Neural cell (in vitro differentiated cells): Measurements from ENCODE around the gene MYO15A. TPM values are rescaled to one million over a fixed set of nuclear protein-coding genes. Genes with fewer than 3 reads are reported as not detected.

Experiments
- H2AFZ ChIP-seq: fragments of 200-600, 300-800 bp; sonication (generic), shearing (Covaris generic); 2 replicates; pipeline ENCODE4 v1.6.0; 2014; ENCODE audit warnings: low read depth, mild to moderate bottlenecking, antibody characterized with exemption, low read length, moderate library complexity
- H3F3A ChIP-seq: fragments of 200-600 bp; shearing (Covaris generic); 2 replicates; pipeline ENCODE4 v1.6.1; 2016; ENCODE audit warnings: mild to moderate bottlenecking, moderate library complexity, mixed read lengths, antibody characterized with exemption, low read length; ENCODE audit not compliant: insufficient read depth, poor library complexity, severe bottlenecking
- H3K27ac ChIP-seq: fragments of 200-600, 300-800 bp; sonication (generic), shearing (Covaris generic); 2 replicates; pipeline ENCODE4 v1.5.1; 2014; ENCODE audit warnings: mild to moderate bottlenecking, low read length, moderate library complexity
- H3K27me3 ChIP-seq: fragments of 300-800, 200-600 bp; sonication (generic), shearing (Covaris generic); 2 replicates; pipeline ENCODE4 v1.6.0; 2014; ENCODE audit warnings: mild to moderate bottlenecking, low read depth, low read length, moderate library complexity; ENCODE audit not compliant: insufficient read depth
- H3K36me3 ChIP-seq: fragments of 300-800, 200-600 bp; sonication (generic), shearing (Covaris generic); 2 replicates; pipeline ENCODE4 v1.5.1; 2014; ENCODE audit warnings: mild to moderate bottlenecking, antibody characterized with exemption, low read length, moderate library complexity; ENCODE audit not compliant: insufficient read depth
- H3K4me2 ChIP-seq: fragments of 300-800, 200-600 bp; sonication (generic), shearing (Covaris generic); 2 replicates; pipeline ENCODE4 v1.6.0; 2014; ENCODE audit warnings: mild to moderate bottlenecking, low read length
- H3K4me3 ChIP-seq: fragments of 300-800, 200-600 bp; sonication (generic), shearing (Covaris generic); 2 replicates; pipeline ENCODE4 v1.5.1; 2014; ENCODE audit warnings: mild to moderate bottlenecking, low read length, moderate library complexity
- H3K79me2 ChIP-seq: fragments of 200-600 bp; shearing (Covaris generic); replicated peaks from 2 replicates; pipeline ENCODE4 v1.6.0; 2014; ENCODE audit warnings: mild to moderate bottlenecking, low read length, moderate library complexity; ENCODE audit not compliant: insufficient read depth
- H3K9ac ChIP-seq: fragments of 300-800, 200-600 bp; sonication (generic), shearing (Covaris generic); 2 replicates; pipeline ENCODE4 v1.6.1; 2016; ENCODE audit warnings: mild to moderate bottlenecking, low read length, mixed read lengths
- H3K9me2 ChIP-seq: fragments of 200-600 bp; shearing (Covaris generic); 2 replicates; pipeline ENCODE4 v1.6.1; 2016; ENCODE audit warnings: mild to moderate bottlenecking, low read length, mixed read lengths; ENCODE audit not compliant: insufficient read depth
- H3K9me3 ChIP-seq: fragments of 200-600, 300-800 bp; sonication (generic), shearing (Covaris generic); 2 replicates; pipeline ENCODE4 v1.6.1; 2016; ENCODE audit warnings: mild to moderate bottlenecking, mixed run types, low read length, moderate library complexity, mixed read lengths
- H4K20me1 ChIP-seq: fragments of 200-600 bp; shearing (Covaris generic); 2 replicates; pipeline ENCODE4 v1.6.1; 2016; ENCODE audit warnings: mild to moderate bottlenecking, mixed run types; ENCODE audit not compliant: insufficient read depth
- EP300 ChIP-seq: fragments of 450-650 bp; conservative IDR thresholded peaks from 2 replicates; pipeline ENCODE4 v1.6.1; 2014; ENCODE audit warnings: antibody characterized with exemption, mild to moderate bottlenecking, moderate library complexity; ENCODE audit not compliant: poor library complexity, severe bottlenecking
- EZH2 ChIP-seq: fragments of 200-600, 300-800 bp; shearing (Covaris generic), sonication (generic); IDR thresholded peaks from 2 replicates; pipeline ENCODE4 v1.6.1; 2014; ENCODE audit warnings: antibody characterized with exemption, low read length, borderline replicate concordance, mild to moderate bottlenecking; ENCODE audit not compliant: insufficient read depth, poor library complexity, severe bottlenecking
- MXI1 ChIP-seq: fragments of 450-650 bp; conservative IDR thresholded peaks from 2 replicates; pipeline ENCODE4 v1.6.1; 2014; ENCODE audit warnings: antibody characterized with exemption, mild to moderate bottlenecking; ENCODE audit not compliant: poor library complexity, severe bottlenecking
- POLR2AphosphoS5 ChIP-seq: IDR thresholded peaks from 2 replicates; pipeline ENCODE4 v1.6.1; 2012
- RAD21 ChIP-seq: fragments of 450-650 bp; conservative IDR thresholded peaks from 2 replicates; pipeline ENCODE4 v1.6.1; 2014; ENCODE audit warnings: antibody characterized with exemption, mild to moderate bottlenecking, moderate library complexity
- REST ChIP-seq: IDR thresholded peaks from 2 replicates; pipeline ENCODE4 v1.6.1; 2012; ENCODE audit warnings: borderline replicate concordance
- SMC3 ChIP-seq: fragments of 450-650 bp; conservative IDR thresholded peaks from 2 replicates; pipeline ENCODE4 v1.6.1; 2014; ENCODE audit warnings: antibody characterized with exemption, mild to moderate bottlenecking, moderate library complexity; ENCODE audit not compliant: poor library complexity
- TAF1 ChIP-seq: IDR thresholded peaks from 2 replicates; pipeline ENCODE4 v1.6.1; 2012; ENCODE audit warnings: low read depth
- polyA plus RNA-seq: library from polyadenylated mRNA; depleted of rRNA; stranded (reverse); fragments of >200 nt; gene quantifications from 2 replicates; pipeline ENCODE4 v1.2.3, GENCODE V29; 2014
- TF ChIP-seq, protein P1 (sequence below): fragments of 450-650 bp; IDR thresholded peaks from 2 replicates; pipeline ENCODE4 v1.5.1; 2014; ENCODE audit warnings: antibody characterized with exemption, mild to moderate bottlenecking, moderate library complexity; ENCODE audit not compliant: poor library complexity, severe bottlenecking

MYO15A gene
- polyA plus RNA-seq, 1 donor from 2014 or later = 1.9 TPM

GRCh38 chr17:18120461-18121017 lies 12.0 kb downstream of the MYO15A start:
- Histone ChIP-seq H4K20me1 (no peaks in the 10 kb centered on the region), H3K27ac (no peak overlapping the region), H3K9me2 (no peaks in the 10 kb centered on the region), H3K27me3 (no peaks in the 10 kb centered on the region), H3K9ac (no peak overlapping the region), H3F3A (no peaks in the 10 kb centered on the region), H2AFZ (no peak overlapping the region), H3K79me2 (no peaks in the 10 kb centered on the region), H3K4me2 (no peak overlapping the region), H3K36me3 (no peaks in the 10 kb centered on the region), H3K9me3 (peaks cover 6% of the 10 kb centered on the region), H3K4me3 (no peak overlapping the region)
- TF ChIP-seq EP300 = no peak
- no peak for TF ChIP-seq POLR2AphosphoS5
- no peak for TF ChIP-seq SMC3
- TF ChIP-seq TAF1 = no peak
- TF ChIP-seq, protein P1, sequence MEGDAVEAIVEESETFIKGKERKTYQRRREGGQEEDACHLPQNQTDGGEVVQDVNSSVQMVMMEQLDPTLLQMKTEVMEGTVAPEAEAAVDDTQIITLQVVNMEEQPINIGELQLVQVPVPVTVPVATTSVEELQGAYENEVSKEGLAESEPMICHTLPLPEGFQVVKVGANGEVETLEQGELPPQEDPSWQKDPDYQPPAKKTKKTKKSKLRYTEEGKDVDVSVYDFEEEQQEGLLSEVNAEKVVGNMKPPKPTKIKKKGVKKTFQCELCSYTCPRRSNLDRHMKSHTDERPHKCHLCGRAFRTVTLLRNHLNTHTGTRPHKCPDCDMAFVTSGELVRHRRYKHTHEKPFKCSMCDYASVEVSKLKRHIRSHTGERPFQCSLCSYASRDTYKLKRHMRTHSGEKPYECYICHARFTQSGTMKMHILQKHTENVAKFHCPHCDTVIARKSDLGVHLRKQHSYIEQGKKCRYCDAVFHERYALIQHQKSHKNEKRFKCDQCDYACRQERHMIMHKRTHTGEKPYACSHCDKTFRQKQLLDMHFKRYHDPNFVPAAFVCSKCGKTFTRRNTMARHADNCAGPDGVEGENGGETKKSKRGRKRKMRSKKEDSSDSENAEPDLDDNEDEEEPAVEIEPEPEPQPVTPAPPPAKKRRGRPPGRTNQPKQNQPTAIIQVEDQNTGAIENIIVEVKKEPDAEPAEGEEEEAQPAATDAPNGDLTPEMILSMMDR = no peak
- TF ChIP-seq REST = no peak
- no peak for TF ChIP-seq RAD21
- no peak for TF ChIP-seq MXI1
- TF ChIP-seq EZH2 = no peak

GRCh38 chr17:18121144-18121910 lies 12.8 kb downstream of the MYO15A start:
- TF ChIP-seq POLR2AphosphoS5 (no peak), MXI1 (no peak), TAF1 (no peak), REST (no peak), EZH2 (no peak), SMC3 (no peak), EP300 (no peak), RAD21 (no peak)
- TF ChIP-seq, protein P1 = no peak
- Histone ChIP-seq H2AFZ (no peak overlapping the region), H4K20me1 (no peaks in the 10 kb centered on the region)

More at GRCh38 chr17:18121144-18121910, 12.8 kb downstream of the MYO15A start:
- no peaks in the 10 kb centered on the region for H3K27me3 ChIP-seq
- no peaks in the 10 kb centered on the region for H3K79me2 ChIP-seq
- H3K4me3 ChIP-seq = no peak overlapping the region
- no peaks in the 10 kb centered on the region for H3F3A ChIP-seq
- no peak overlapping the region for H3K9ac ChIP-seq
- H3K9me2 ChIP-seq = no peaks in the 10 kb centered on the region
- no peak overlapping the region for H3K27ac ChIP-seq
- H3K9me3 ChIP-seq = peaks cover 6% of the 10 kb centered on the region
- no peaks in the 10 kb centered on the region for H3K36me3 ChIP-seq
- H3K4me2 ChIP-seq = no peak overlapping the region
